Neural progenitor cell (in vitro differentiated cells): ENCODE measurements around the gene DCHS1.

Experiments
- CTCF ChIP-seq: fragments of 200-600 bp; sonication (generic); IDR thresholded peaks from 2 replicates; pipeline ENCODE4 v1.5.1; 2017; ENCODE audit warnings: antibody characterized with exemption, mild to moderate bottlenecking
- EZH2 ChIP-seq: fragments of 200-600 bp; sonication (generic); IDR thresholded peaks from 2 replicates; pipeline ENCODE4 v1.6.1; 2017; ENCODE audit warnings: antibody characterized with exemption, mild to moderate bottlenecking, moderate library complexity
- EZH2phosphoT487 ChIP-seq: fragments of 200-600 bp; sonication (generic); IDR thresholded peaks from 2 replicates; pipeline ENCODE4 v1.6.1; 2017; ENCODE audit warnings: antibody characterized with exemption

- TF ChIP-seq CTCF, result no peak
- TF ChIP-seq EZH2, result no peak
- no peak for TF ChIP-seq EZH2phosphoT487
These were observed 17.2 kb downstream of the DCHS1 start for GRCh38 chr11:6638429-6638828.
